Neural cell (in vitro differentiated cells): ENCODE results near the gene ASIC4.

Experiments
- TAF1 ChIP-seq: IDR thresholded peaks from 2 replicates; pipeline ENCODE4 v1.6.1; 2012; ENCODE audit warnings: low read depth
- TF ChIP-seq, protein P1 (sequence below): fragments of 450-650 bp; IDR thresholded peaks from 2 replicates; pipeline ENCODE4 v1.5.1; 2014; ENCODE audit warnings: antibody characterized with exemption, mild to moderate bottlenecking, moderate library complexity; ENCODE audit not compliant: poor library complexity, severe bottlenecking

DNA sequence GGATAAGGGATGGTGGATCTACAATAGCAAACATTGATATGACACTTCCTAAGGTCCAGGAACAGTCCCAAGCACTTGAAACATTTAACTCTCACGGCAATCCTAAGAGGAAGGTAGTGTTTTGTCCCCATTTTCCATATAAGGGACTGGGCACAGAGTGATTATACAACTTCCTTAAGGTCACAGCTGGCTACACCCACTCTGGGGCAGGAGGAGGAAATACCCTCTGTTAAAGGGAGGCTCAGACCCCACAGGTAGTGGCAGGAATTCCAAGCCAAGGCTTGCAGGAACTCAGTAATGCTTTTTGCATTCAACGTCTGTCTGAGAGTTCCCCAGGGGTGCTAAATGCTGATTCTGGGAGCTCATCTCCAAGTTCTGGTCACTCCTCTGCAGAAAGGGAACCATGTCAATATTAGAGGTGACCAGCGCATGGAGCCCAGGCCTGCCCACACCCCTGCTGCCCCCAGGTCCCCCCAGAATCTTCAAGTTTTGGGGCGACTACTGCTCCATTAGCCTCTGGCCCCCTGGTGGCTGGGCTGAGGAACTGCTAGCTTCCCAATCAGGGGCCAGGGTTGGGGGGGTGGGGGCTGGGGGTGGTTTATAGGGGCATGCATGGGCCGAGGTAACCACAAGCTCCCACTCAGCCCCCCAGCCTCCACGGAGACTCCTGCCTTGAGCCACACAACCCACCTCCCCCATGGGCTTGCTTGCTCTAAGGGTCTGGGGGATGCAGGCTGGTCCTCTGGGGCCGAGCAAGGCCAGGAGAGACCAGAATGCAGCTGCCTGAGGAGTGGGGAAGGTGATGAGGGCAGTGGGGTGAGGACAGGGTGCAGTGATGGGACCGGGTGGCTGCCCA lies 46.0 kb downstream of the ASIC4 start:
- TF ChIP-seq, protein P1, sequence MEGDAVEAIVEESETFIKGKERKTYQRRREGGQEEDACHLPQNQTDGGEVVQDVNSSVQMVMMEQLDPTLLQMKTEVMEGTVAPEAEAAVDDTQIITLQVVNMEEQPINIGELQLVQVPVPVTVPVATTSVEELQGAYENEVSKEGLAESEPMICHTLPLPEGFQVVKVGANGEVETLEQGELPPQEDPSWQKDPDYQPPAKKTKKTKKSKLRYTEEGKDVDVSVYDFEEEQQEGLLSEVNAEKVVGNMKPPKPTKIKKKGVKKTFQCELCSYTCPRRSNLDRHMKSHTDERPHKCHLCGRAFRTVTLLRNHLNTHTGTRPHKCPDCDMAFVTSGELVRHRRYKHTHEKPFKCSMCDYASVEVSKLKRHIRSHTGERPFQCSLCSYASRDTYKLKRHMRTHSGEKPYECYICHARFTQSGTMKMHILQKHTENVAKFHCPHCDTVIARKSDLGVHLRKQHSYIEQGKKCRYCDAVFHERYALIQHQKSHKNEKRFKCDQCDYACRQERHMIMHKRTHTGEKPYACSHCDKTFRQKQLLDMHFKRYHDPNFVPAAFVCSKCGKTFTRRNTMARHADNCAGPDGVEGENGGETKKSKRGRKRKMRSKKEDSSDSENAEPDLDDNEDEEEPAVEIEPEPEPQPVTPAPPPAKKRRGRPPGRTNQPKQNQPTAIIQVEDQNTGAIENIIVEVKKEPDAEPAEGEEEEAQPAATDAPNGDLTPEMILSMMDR: peak; percentile 26
- no peak for TF ChIP-seq TAF1
